NCI-H460 (cell line): ENCODE results near the gene DNASE2. TPM values are rescaled to one million over a fixed set of nuclear protein-coding genes. Genes with fewer than 3 reads are reported as not detected.
A peak's percentile ranks its signal among the peaks of the same experiment; 100 is the strongest.

ENCODE experiments used
- DNase-seq: peaks from one replicate; pipeline ENCODE4 v3.0.0-alpha.2; 2016; ENCODE audit warnings: low read depth; ENCODE audit errors: extremely low read depth
- total RNA-seq: library from RNA; depleted of rRNA; stranded (reverse); fragments of >200 nt; shearing (Covaris generic); gene quantifications from 2 replicates; pipeline ENCODE4 v1.2.3, GENCODE V29; 2014

Gene DNASE2
- total RNA-seq, 1 experiment from 2014 or later, result 24.5 TPM

DNA sequence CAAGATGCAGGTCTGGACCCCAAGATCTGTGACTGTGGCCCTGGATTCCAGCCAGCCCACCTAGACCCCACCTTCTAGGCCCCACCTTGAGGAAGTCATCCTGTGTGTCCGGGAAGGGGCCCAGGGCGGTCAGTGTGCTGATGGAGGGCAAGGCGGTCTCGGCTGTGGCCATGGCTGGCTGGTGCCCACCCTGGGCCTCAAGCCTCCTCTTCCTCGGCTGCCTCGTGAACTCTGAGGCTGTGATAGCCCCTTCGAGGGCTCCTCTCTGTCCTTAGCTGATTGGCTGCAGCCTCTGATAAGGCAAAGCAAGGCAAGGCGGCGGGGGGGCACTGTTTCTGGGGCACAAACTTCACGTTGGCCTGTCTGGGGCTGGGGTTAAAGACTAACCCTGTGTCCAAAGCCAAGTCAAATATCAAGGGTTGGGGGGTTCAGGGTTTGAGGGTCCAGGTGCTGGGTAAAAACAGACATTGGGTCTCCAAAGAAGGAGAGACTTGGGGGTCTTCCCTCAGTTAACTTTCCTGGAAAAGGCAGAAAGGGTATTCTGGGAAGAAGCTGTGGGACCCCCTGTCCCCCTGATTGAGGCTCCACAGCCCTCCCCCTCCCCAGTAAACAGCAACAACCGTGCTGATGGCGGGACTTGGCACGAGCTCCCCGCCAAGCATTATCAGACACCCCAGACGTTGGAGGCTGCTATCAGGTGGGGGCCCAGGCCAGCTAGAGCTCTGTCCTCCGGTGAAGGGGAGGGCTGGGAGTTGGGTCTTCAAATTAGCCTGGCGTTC lies 5.9 kb upstream of the DNASE2 start, which contains the start of gene KLF1:
KLF1 (minus strand) TSS at position 233 of the 779 bp plus-strand sequence; CDS start at position 172, 61 bp downstream.
- DNase-seq, result no peak

DNA sequence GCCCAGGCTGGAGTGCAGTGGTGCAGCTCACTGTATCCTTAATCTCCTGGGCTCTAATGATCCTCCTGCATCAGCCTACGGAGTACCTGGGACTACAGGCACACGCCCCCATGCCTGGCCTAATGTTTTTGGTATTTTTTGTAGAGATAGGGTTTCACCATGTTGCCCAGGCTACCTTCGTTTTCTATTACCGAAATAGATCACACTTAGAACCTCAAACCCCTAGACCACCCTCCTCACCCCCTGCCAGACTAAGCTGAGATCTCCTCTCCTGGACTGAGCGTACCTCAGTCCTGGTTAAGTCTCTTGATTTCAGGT lies 5.4 kb upstream of the DNASE2 start:
- no peak for DNase-seq

DNA sequence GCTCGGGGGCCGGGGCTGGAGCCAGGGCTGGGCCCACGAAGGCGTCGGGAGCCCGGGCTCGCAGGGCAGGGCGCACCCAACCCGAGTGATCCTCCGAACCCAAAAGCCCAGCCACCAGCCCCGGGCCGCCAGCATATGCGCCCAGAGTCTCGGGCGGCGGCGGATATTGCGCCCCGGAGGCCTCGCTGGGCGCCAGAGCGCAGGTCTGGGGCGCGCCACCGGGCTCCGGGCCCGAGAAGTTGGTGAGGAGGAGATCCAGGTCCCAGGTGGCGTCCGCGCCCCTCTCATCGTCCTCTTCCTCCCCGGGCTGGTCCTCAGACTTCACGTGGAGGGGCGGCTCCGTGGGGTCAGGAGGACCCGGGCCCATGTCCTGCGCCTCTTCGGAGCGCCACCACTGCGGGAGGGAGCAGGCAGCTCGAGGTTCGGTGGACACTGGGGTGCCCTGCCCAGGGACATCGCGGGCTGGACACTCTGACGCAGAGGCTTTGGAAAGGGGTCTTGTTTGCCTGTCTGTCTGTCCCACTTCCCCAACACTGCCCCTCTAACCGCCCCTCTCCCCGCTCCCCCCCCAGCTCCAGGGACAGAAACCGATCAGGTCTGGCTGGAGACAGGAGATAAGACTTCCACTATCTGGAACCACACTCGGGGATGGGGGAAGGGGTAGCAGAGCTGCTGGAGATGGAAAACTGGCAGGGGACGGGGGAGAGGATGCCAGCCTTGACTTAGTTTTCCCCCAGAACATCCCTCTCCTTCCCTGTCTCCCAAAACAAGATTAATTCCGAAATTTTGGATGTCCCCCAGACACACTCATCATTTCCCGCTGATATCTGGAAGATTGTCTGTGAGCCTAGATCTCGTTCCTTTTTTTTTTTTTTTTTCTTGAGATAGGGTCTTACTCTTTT lies 4.8 kb upstream of the DNASE2 start:
- DNase-seq, result no peak

DNA sequence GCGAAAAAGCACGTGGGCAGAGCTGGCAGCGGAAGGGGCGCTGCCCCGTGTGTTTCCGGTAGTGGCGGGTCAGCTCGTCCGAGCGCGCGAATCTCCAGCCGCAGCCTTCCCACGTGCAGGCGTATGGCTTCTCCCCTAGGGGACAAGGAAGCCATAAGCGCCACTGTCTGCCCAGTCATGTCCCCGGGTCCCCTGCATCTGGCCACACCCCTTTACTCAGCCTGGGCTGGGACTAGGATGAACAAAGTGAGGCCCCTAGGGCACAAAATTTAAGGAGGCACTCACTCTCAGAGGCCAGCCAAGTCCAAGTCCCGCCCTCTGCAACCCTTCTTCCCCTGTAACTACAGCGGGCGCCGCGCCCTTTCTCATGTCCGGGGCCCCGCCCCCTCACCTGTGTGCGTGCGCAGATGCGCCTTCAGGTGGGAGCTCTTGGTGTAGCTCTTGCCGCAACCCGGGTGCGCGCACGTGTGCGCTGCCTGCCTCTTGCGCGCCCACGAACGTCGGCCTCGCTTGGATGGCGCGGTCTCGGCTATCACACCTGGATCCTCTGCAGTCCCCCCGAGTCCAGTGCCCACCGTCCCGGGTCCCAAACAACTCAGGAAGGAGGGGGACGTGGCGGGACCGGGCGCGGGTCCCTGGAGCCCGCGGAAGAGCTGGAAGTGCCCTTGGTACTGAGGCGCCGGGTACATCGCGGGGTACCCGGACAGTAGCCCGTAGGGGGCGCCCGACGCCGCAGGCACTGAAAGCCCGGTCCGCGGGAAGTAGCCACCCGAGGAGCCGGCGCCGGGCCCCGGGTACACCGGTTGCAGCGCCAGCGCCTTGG lies 3.9 kb upstream of the DNASE2 start:
- DNase-seq, result peak; percentile 39

DNA sequence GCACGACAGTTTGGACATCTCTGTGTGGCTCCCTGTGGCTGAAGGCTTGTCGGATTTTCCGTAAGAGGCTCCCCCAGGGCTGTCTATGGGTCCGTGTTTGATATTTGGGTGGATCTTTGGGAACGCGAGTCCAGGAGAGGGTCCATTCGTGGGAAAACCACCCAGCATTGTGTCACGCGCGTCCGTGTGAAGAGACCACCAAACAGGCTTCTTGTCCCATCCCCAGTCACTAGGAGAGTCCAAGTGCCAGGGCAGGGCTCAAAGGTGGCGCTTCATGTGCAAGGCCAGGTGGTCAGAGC lies 3.3 kb upstream of the DNASE2 start:
- DNase-seq, result no peak

DNA sequence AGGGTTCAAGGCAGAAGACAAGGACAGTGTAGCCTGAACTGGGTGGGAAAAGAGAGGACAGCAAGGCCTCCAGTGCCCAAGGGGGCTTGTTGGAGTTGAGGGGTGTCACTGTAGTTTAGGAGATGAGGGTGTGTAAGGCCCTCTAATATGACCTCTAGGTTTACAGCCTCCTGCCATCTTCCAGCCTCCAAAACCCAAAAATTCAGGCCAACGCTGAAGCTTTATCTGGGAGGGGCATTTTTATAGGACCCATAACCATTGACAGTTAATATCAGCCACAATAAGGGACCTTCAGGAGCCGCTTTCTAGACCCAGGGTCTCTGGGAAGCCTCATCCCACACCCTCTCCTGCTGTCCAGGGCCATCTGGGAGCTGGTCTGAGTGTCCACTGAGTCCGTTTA lies 3.0 kb upstream of the DNASE2 start:
- no peak for DNase-seq

DNA sequence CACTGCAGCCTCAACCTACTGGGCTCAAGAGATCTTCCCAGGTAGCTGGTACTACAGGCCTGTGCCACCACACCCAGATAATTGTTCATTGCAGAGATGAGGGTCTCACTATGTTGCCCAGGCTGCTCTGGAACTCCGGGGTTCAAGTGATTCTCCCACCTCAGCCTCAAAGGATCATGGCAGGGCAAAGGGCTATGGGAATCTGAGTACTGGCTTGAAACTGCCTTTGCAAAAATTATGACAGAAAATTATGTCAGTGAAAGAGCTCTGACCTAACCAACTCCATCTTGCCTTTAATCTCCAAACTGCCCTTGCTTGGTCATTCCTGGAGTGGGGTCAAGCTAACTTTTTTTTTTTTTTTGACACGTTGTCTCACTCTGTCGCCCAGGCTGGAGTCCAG lies 1.3 kb upstream of the DNASE2 start:
- no peak for DNase-seq

DNA sequence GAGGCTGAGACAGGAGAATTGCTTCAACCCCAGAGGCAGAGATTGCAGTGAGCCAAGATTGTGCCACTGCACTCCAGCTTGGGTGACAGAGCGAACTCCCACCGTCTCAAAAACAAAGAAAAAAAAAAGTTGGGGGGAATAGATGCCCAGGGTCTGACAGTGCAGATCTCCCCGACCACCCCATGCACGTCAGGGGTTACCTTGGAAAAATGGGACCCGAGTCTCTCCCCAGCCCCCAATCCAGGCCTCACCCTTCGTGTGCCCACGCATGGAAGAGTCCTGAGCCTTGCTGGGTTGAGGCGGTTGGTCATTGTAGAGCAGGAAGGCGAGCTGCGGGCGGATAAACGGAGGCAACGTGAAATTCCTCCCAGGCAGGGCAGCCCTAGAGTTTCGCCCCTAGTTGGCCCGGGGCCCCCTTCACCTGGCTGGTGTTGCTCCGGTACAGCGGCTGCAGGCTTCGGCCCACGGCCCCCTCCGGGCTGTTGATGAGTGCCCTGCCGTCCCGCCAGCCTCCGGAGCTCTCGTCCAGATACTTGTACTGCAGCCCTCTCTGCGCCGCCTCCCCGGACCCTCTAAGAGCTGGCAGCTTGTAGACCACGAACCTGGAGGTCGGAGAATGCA lies 588 bp downstream of the DNASE2 start:
- no peak for DNase-seq

DNA sequence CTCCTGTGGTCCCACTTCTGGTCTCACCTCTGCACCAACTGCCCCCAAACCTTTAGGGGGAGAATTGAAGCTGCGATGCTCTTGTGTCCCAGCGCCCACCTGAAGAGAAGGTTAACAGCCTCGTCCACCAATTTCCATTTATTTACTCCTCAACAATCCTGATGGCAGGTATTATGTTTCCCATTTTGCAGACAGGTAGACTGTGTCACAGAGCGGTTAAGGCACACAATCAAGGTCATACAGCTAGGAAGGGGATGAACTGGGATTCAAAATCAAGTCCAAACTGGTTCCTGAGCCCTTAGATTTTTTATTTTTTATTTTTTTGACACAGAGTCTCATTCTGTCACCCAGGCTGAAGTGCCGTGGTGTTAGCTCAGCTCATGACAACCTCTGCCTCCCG lies 6.2 kb downstream of the DNASE2 start:
- DNase-seq, result no peak

DNA sequence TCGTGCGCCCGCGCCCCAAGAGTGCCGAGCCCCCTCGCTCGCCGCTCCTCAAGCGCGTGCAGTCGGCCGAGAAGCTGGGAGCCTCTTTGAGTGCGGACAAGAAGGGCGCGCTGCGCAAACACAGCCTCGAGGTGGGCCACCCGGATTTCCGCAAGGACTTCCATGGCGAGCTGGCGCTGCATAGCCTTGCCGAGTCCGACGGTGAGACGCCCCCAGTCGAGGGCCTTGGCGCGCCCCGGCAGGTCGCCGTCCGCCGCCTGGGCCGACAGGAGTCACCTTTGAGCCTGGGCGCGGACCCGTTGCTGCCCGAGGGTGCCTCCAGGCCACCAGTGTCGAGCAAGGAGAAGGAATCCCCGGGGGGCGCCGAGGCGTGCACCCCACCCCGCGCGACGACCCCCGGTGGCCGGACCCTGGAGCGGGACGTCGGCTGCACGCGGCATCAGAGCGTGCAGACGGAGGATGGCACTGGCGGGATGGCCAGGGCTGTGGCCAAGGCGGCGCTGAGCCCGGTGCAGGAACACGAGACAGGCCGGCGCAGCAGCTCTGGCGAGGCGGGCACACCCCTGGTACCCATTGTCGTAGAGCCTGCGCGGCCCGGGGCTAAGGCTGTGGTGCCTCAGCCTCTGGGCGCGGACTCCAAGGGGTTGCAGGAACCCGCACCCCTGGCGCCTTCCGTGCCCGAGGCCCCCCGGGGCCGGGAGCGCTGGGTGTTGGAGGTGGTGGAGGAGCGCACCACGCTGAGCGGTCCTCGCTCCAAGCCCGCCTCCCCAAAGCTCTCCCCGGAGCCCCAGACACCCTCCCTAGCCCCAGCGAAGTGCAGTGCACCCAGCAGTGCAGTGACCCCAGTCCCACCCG lies 7.1 kb downstream of the DNASE2 start:
- DNase-seq, result no peak

DNA sequence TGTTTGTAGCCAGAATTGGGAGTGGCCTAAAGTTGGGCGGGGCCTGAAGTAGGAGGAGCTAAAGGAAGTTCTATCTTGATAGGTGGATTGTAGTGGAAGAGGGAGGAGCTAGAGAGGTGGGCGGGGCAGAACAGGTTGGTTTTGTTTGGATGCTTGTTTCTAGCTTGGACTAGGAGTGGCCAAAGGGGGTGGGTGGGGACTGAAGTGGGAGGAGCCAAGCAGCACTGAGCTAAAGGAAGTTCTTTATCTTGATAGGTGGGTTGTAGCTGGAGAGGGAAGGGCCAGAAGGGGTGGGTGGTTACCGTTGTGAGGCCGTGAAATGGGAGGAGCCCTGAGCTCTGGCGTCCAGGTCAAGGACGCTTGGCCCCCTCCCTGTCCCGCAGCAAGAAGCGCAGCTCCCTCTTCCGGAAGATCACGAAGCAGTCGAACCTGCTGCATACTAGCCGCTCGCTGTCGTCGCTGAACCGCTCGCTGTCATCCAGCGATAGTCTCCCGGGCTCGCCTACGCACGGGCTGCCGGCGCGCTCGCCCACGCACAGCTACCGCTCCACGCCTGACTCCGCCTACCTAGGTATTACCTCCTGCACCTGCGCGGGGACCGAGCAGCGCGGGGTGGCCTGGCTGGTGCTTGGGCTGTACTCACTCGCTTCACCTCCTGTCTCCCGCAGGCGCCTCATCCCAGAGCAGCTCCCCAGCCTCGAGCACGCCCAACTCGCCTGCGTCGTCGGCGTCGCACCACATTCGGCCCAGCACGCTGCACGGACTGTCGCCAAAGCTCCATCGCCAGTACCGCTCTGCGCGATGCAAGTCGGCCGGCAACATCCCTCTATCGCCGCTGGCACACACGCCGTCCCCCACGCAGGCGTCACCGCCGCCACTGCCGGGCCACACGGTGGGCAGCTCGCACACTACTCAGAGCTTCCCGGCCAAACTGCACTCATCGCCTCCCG lies 8.0 kb downstream of the DNASE2 start:
- DNase-seq, result no peak

DNA sequence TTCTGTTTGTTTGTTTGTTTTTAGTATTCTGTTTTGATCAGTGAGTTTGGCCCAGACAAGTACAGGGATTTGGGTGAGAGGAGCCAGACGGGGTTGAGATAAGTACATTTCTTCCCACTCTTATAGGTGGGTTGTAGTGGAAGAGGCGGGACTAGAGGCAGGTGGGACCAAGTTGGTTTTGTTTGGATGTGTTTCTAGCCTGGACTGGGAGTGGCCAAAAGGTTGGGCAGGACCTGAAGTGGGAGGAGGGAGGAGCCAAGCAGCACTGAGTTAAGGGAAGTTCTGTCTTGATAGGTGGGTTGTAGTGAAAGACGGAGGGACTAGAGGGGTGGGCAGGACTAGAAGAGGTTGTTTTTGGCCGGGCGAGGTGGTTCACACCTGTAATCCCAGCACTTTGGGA lies 9.0 kb downstream of the DNASE2 start:
- DNase-seq, result no peak

DNA sequence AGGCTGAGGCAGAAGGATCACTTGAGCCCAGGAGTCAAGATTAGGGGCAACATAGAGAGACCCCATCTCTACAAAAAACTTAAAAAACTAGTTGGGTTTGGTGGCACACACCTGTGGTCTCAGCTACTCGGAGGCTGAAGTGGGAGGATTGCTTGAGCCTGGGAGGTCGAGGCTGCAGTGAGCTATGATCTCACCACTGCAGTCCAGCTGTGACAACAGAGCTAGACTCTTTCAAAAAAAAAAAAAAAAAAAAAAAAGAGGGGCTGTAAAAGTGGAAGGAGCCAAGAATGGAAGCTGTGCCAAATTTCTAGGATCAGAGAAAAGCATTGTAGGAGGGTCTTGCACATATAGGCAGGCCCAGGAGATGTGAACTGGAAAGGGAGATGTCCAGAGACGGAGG lies 9.6 kb downstream of the DNASE2 start:
- DNase-seq, result no peak

DNA sequence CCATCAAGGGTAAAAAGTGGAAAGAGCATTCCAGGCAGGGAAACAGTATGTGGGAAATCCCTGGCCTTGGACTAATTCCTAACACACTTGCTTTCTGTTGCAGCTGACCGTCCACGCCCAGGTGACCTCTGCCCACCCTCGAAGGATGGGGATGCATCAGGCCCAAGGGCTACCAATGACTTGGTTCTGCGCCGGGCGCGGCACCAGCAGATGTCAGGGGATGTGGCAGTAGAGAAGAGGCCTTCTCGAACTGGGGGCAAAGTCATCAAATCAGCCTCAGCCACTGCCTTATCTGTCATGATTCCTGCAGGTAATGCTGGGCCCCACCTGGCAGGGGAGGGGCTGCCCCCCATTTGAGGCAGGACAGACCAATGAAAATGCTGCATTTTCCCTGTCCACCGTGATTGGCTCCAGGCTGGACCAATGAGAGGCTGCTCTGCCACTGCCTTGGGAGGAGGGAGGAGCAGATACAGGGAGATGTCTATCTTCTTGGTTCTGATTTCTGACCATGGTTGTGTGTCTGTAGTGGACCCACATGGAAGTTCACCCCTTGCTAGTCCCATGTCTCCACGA lies 12.6 kb downstream of the DNASE2 start:
- DNase-seq, result no peak

DNA sequence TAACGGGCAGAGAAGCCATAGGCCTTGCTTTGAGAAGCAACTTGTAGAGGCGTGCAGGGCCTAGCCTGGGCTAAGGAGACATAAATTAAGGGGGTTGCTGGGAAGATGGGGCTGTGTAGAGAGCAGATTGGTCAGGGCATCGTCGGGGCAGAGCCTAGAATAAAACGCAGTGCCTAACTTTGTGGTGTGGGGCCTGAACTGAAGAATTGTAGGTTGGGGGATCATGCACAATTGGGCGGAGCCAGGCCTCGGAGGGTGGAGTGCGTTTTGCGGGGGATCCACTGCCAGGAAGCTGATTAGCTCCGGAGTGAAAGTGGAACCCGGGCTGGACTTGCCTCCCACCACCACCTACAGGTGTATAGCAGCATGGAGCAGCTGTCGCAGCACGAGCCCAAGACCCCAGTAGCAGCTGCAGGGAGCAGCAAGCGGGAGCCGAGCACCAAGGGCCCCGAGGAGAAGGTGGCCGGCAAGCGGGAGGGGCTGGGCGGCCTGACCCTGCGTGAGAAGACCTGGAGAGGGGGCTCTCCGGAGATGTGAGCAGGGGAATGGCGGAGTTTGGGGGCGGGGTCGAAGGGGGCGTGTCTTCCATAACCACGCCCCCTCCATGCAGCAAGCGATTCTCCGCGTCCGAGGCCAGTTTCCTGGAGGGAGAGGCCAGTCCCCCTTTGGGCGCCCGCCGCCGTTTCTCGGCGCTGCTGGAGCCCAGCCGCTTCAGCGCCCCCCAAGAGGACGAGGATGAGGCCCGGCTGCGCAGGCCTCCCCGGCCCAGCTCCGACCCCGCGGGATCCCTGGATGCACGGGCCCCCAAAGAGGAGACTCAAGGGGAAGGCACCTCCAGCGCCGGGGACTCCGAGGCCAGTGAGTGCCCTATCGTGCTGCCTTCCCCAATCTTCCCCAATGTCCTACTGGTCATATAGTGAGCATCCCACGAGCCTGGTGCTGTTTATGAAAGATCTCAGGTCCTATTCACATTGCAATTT lies 13.8 kb downstream of the DNASE2 start:
- DNase-seq, result no peak

DNA sequence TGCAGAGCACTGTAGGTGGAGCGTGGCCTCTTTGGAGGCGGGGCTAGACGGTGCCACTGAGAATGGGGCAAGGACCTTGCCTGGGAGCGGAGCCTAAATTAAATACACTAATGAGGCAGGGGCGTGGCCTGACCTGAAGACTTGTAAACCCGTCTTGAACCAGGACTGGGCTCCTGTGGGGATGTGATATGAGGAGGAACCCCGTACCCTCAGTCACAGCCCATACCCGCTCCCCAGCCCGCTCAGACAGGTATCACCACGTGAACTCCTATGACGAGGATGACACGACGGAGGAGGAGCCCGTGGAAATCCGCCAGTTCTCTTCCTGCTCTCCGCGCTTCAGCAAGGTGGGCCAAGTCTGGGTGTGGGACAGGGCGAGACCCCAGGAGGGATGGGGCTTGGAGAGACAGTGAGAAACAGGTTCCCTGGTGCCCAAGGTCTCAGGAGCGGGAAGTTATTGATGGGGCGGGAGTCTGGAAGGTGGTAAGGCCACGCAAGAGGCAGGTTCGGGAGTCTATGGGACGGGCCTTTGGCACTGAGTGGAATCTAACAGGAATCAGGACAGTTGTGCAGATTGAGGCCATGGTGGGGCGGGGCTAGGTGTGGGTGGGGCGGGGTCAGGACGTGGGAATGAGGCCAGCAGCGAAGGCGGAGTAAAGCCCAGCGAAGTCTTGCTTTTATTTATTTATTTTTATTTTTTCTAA lies 14.7 kb downstream of the DNASE2 start:
- DNase-seq, result no peak
